Measurements from ENCODE around the gene HOATZ. TPM values are rescaled to one million over a fixed set of nuclear protein-coding genes. Genes with fewer than 3 reads are reported as not detected.

The HOATZ gene
- total RNA-seq, 3 donors from 2014 or later, result not detected

GRCh38 chr11:111540937-111541253 is 26.3 kb downstream of the HOATZ start:
- intact Hi-C loops (cut with DNase I, micrococcal nuclease), result no loop called here
- ATAC-seq (peak; percentile 23), DNase-seq (peak in 1 of 3 donors; percentile 41)
- H3K9me3 ChIP-seq, result no peaks in the 10 kb centered on the region
- TF ChIP-seq, protein P1, sequence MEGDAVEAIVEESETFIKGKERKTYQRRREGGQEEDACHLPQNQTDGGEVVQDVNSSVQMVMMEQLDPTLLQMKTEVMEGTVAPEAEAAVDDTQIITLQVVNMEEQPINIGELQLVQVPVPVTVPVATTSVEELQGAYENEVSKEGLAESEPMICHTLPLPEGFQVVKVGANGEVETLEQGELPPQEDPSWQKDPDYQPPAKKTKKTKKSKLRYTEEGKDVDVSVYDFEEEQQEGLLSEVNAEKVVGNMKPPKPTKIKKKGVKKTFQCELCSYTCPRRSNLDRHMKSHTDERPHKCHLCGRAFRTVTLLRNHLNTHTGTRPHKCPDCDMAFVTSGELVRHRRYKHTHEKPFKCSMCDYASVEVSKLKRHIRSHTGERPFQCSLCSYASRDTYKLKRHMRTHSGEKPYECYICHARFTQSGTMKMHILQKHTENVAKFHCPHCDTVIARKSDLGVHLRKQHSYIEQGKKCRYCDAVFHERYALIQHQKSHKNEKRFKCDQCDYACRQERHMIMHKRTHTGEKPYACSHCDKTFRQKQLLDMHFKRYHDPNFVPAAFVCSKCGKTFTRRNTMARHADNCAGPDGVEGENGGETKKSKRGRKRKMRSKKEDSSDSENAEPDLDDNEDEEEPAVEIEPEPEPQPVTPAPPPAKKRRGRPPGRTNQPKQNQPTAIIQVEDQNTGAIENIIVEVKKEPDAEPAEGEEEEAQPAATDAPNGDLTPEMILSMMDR (IDR thresholded peaks at IDR 0.05), result no peak
- H3K36me3 ChIP-seq (ENCODE audit: low read depth), result no peaks in the 10 kb centered on the region
- H3K4me1 ChIP-seq (ENCODE audit: low read depth), result peaks cover 11% of the 10 kb centered on the region
- no peak overlapping the region for H3K4me3 ChIP-seq

GRCh38 chr11:111541254-111542061 is 26.9 kb downstream of the HOATZ start:
- Histone ChIP-seq H3K36me3 (ENCODE audit: low read depth) (no peaks in the 10 kb centered on the region), H3K4me1 (ENCODE audit: low read depth) (peaks cover 11% of the 10 kb centered on the region), H3K4me3 (no peak overlapping the region), H3K9me3 (no peaks in the 10 kb centered on the region)
- TF ChIP-seq, protein P1 (IDR thresholded peaks at IDR 0.05), result no peak
- intact Hi-C loops (cut with DNase I, micrococcal nuclease), result no loop called here
- DNase-seq, result peak in 2 of 3 donors; percentile 29 to 48
- peak; percentile 31 for ATAC-seq

DNA sequence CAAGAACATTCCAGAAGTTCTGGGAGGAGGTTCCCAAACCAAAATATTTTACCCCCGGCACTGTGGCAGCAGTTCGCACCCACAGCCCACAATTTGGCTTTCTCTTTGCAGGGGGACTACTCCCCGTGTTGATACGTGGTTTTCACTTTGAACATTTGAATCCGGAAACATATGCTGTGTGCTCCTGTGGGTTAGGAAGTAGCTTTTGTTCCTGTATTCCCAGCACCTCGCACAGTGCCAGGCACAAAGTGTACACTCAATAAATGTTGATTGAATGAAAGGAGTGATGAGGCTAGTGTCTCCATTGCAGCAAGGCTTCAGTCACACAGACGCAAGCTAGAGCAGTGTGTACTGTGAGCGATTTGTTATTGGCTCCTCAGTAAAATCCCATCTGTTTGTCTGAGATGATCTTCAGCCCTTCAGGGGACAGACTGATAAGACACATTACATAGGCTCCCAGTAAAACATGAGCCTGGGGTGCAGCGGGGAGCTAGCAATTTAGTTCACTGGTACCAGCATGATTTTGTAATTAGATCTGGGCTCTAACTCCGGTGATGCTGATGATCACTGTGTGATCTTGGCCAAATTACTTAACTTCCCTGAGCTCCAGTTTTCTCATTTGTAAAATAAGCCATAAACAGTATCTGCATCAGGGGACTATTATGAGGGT is 28.2 kb downstream of the HOATZ start:
- Histone ChIP-seq H3K9me3 (no peaks in the 10 kb centered on the region), H3K36me3 (ENCODE audit: low read depth) (no peaks in the 10 kb centered on the region), H3K4me1 (ENCODE audit: low read depth) (peaks cover 11% of the 10 kb centered on the region), H3K4me3 (no peak overlapping the region)
- intact Hi-C loops (cut with DNase I, micrococcal nuclease), result no loop called here
- TF ChIP-seq, protein P1 (IDR thresholded peaks at IDR 0.05), result no peak
- no peak for ATAC-seq
- no peak for DNase-seq

GRCh38 chr11:111548525-111548924 is 33.9 kb downstream of the HOATZ start:
- no peak overlapping the region for H3K4me3 ChIP-seq
- no peaks in the 10 kb centered on the region for H3K9me3 ChIP-seq
- DNase-seq (no peak), ATAC-seq (no peak)
- H3K4me1 ChIP-seq (ENCODE audit: low read depth), result no peaks in the 10 kb centered on the region
- no peaks in the 10 kb centered on the region for H3K36me3 ChIP-seq (ENCODE audit: low read depth)
- intact Hi-C loops (cut with DNase I, micrococcal nuclease), result no loop called here
- TF ChIP-seq, protein P1 (IDR thresholded peaks at IDR 0.05), result no peak

DNA sequence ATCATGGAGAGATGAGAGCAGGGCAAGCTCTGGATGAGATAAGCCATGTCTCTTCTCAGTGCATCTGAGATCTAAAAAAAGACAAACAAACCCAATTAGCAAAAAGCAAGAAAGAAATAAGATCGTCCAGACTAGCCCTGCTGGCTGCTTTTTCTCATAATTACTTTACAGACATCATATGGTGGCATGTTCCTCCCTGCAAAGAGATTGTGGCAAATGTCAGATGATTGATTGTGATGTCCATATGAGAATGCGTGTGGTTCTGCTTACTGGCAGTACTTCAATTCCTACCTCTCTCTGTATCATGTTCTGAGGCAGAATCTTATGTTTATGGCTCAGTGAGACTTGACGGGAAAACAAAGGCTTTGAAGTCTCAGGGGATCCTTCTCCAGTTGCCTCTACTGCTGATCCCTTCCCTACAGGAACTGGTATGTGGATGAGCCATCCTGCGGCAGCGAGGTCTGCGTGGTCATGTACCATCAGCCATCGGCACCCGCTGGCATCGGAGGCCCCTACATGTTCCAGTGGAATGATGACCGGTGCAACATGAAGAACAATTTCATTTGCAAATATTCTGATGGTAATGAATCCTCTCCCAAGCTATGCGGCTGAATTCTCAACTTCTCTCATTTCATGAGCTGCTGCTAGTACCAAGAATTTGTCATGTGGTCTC is 34.8 kb downstream of the HOATZ start:
- Histone ChIP-seq H3K4me1 (ENCODE audit: low read depth) (no peaks in the 10 kb centered on the region), H3K36me3 (ENCODE audit: low read depth) (no peaks in the 10 kb centered on the region), H3K9me3 (no peaks in the 10 kb centered on the region), H3K4me3 (no peak overlapping the region)
- TF ChIP-seq, protein P1 (IDR thresholded peaks at IDR 0.05), result no peak
- intact Hi-C loops (cut with DNase I, micrococcal nuclease), result no loop called here
- no peak for ATAC-seq
- DNase-seq, result no peak

Data from mucosa of descending colon (tissue), 3 donors.